ENCODE measurements around the gene C1orf115. TPM values are rescaled to one million over a fixed set of nuclear protein-coding genes. Genes with fewer than 3 reads are reported as not detected.

C1orf115 gene
- polyA plus RNA-seq, 1 of the 3 experiments (the other 2 are of a cell fraction): 4.2 TPM

DNA sequence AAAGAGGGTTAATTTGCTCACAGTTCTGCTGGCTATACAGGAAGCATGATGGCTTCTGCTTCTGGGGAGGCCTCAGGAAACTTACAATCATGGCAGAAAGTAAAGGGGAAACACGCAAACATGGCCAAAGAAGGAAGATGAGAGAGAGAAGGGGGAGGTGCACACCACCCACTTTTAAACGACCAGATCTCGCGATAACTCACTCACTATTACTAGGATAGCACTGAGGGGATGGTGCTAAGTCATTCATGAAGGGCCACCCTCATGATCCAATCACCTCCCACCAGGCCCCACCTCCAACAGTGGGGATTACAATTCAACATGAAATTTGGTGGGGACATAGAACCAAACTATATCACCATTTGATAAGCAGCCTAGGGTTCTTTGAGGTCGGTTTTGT lies 2.4 kb upstream of the C1orf115 start (continued):
- TF ChIP-seq, protein P1, sequence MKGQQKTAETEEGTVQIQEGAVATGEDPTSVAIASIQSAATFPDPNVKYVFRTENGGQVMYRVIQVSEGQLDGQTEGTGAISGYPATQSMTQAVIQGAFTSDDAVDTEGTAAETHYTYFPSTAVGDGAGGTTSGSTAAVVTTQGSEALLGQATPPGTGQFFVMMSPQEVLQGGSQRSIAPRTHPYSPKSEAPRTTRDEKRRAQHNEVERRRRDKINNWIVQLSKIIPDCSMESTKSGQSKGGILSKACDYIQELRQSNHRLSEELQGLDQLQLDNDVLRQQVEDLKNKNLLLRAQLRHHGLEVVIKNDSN (IDR thresholded peaks at IDR 0.05; ENCODE audit: borderline replicate concordance, low read depth): no peak
- TF ChIP-seq RFX5 (IDR thresholded peaks at IDR 0.05; ENCODE audit: low read length) (no peak), ELF1 (IDR thresholded peaks at IDR 0.05) (no peak), JUND (IDR thresholded peaks at IDR 0.05) (no peak), NFIC (IDR thresholded peaks at IDR 0.05; ENCODE audit: borderline replicate concordance) (no peak)

DNA sequence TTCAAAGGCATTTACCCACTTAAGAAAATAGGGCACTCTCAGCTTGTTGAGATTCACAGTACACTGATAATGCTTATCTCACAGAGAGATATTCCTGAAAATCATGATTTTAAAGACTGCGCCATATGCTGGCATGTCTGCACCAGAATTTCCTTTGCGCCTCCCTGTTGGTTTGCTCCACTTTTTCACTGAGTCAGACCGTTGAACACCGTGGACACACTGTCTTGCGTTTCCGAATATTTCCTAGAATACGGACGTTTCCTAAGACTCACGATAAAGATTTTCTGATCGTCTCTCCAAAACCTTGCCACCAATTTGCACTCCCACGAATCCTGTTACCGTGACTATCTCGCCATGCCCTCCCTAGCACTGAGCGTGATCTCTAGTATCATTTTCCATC lies 497 bp upstream of the C1orf115 start:
- ChIA-PET CTCF (interaction anchor here (0.5 to 3.8 kb wide), 12 partner anchors 9 to 500 kb away, joined by 3 to 16 read pairs (median 4); partner anchors contain the start of gene MTARC1), POLR2A (no interaction called here)
- Histone ChIP-seq H3K27ac (ENCODE audit: low read depth in 2 of 2, low read length in 1 of 2) (no peak overlapping the region), H3K27me3 (ENCODE audit: insufficient read depth) (no peaks in the 10 kb centered on the region), H3K4me1 (ENCODE audit: control insufficient read depth in 1 of 2, insufficient read depth in 2 of 2, low read depth in 1 of 2, low read length in 1 of 2) (peaks cover 0 to 8% of the 10 kb centered on the region in 2 experiments; a peak in 1 of 4 replicates), H3K9me2 (no peaks in the 10 kb centered on the region), H3K36me3 (replicated peaks in 1 of 2; ENCODE audit: control insufficient read depth in 1 of 2, insufficient read depth in 2 of 2, low read length in 1 of 2) (no peaks in the 10 kb centered on the region), H3K9ac (no peak overlapping the region), H3K4me3 (ENCODE audit: low read depth in 2 of 2, low read length in 1 of 2) (peak overlapping the region; percentile 72 to 80), H3F3A (replicated peaks; ENCODE audit: insufficient read depth) (no peaks in the 10 kb centered on the region), H3K4me2 (peak overlapping the region; percentile 78), H4K20me1 (ENCODE audit: insufficient read depth) (no peaks in the 10 kb centered on the region), H3K79me2 (ENCODE audit: insufficient read depth) (no peaks in the 10 kb centered on the region), H2AFZ (ENCODE audit: low read depth) (peak overlapping the region; percentile 69; the same call in 1 of the 2 replicates), H3K9me3 (no peaks in the 10 kb centered on the region)
- WGBS (ENCODE audit: low lambda C conversion rate): 52% methylated on average over 14 of the region's 14 CpGs
- TF ChIP-seq EZH2phosphoT487 (IDR thresholded peaks at IDR 0.05; ENCODE audit: borderline replicate concordance, low read depth): no peak
- no peak for TF ChIP-seq RFX5 (IDR thresholded peaks at IDR 0.05; ENCODE audit: low read length)
- TF ChIP-seq, protein P2, sequence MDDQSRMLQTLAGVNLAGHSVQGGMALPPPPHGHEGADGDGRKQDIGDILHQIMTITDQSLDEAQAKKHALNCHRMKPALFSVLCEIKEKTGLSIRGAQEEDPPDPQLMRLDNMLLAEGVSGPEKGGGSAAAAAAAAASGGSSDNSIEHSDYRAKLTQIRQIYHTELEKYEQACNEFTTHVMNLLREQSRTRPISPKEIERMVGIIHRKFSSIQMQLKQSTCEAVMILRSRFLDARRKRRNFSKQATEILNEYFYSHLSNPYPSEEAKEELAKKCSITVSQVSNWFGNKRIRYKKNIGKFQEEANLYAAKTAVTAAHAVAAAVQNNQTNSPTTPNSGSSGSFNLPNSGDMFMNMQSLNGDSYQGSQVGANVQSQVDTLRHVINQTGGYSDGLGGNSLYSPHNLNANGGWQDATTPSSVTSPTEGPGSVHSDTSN (IDR thresholded peaks at IDR 0.05): no peak
- no peak for TF ChIP-seq FOXJ3 (CRISPR knock-in tag; IDR thresholded peaks at IDR 0.05)
- no peak for TF ChIP-seq RCOR1 (IDR thresholded peaks at IDR 0.05; ENCODE audit: low read length)
- no peak for DNase-seq

DNA sequence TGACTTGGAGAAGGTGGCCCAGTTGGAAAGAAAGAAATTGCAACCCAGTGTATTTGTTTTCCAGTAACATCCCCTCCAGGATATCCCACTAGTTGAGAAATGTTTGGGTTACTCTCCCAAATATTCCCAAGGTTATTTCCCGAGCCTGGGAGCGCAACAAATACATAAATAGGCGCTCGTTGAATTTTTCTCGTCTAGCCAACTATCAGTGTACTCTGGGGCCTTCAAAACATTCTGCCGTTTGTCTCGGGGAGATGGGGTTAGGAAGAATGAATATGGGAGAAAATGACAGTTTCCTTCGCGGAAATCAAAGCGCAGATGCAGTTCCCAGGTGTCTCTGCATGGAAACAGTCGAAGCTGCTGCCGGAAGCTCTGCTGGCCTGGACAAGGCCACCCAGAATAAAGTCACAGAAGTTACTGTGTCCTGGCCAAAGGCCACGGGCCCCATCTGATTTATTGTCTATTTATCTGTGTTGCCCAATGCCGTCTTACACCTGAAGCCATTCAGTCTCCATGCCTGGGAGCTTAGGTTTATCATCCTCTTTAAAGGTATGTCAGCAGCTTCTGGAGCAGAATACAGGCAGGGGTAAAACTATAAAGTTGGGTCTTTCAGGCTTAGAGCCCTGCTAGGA lies 1.0 kb downstream of the C1orf115 start:
- H3K79me2 ChIP-seq (ENCODE audit: insufficient read depth): no peaks in the 10 kb centered on the region
- CTCF ChIA-PET: interaction anchor here (0.6 to 3.8 kb wide), 13 partner anchors 8 to 501 kb away, joined by 3 to 16 read pairs (median 4); partner anchors contain the start of gene MTARC1
- H3K9ac ChIP-seq: no peak overlapping the region
- peak overlapping the region; percentile 78 for H3K4me2 ChIP-seq
- H3K4me3 ChIP-seq (ENCODE audit: low read depth in 2 of 2, low read length in 1 of 2): peak overlapping the region; percentile 72 to 80
- 90% methylated on average over 14 of the region's 14 CpGs for WGBS (ENCODE audit: low lambda C conversion rate)
- no peak for DNase-seq
- peaks cover 0 to 8% of the 10 kb centered on the region in 2 experiments; a peak in 1 of 4 replicates for H3K4me1 ChIP-seq (ENCODE audit: control insufficient read depth in 1 of 2, insufficient read depth in 2 of 2, low read depth in 1 of 2, low read length in 1 of 2)
- H3K9me2 ChIP-seq: no peaks in the 10 kb centered on the region
- H3K27me3 ChIP-seq (ENCODE audit: insufficient read depth): no peaks in the 10 kb centered on the region
- no peaks in the 10 kb centered on the region for H3K9me3 ChIP-seq
- H3K27ac ChIP-seq (ENCODE audit: low read depth in 2 of 2, low read length in 1 of 2): no peak overlapping the region
- H3F3A ChIP-seq (replicated peaks; ENCODE audit: insufficient read depth): no peaks in the 10 kb centered on the region
- H2AFZ ChIP-seq (ENCODE audit: low read depth): no peak overlapping the region
- no peaks in the 10 kb centered on the region for H4K20me1 ChIP-seq (ENCODE audit: insufficient read depth)
- H3K36me3 ChIP-seq (replicated peaks in 1 of 2; ENCODE audit: control insufficient read depth in 1 of 2, insufficient read depth in 2 of 2, low read length in 1 of 2): no peaks in the 10 kb centered on the region
- POLR2A ChIA-PET: no interaction called here
- TF ChIP-seq FOSL2 (IDR thresholded peaks at IDR 0.05; ENCODE audit: borderline replicate concordance, low read depth) (no peak), TCF12 (IDR thresholded peaks at IDR 0.05) (no peak), MXI1 (IDR thresholded peaks at IDR 0.05; ENCODE audit: low read depth, low read length) (no peak), FOXM1 (IDR thresholded peaks at IDR 0.05; ENCODE audit: low read depth) (no peak), GABPA (IDR thresholded peaks at IDR 0.05; ENCODE audit: low read depth) (no peak), RAD21 (IDR thresholded peaks at IDR 0.05; ENCODE audit: low read length) (no peak), YY1 (IDR thresholded peaks at IDR 0.05; ENCODE audit: low read depth) (no peak), SIN3A (IDR thresholded peaks at IDR 0.05; ENCODE audit: borderline replicate concordance, low read depth, low read length) (no peak), RXRA (IDR thresholded peaks at IDR 0.05; ENCODE audit: borderline replicate concordance, low read depth) (no peak)
- TF ChIP-seq, protein P3, sequence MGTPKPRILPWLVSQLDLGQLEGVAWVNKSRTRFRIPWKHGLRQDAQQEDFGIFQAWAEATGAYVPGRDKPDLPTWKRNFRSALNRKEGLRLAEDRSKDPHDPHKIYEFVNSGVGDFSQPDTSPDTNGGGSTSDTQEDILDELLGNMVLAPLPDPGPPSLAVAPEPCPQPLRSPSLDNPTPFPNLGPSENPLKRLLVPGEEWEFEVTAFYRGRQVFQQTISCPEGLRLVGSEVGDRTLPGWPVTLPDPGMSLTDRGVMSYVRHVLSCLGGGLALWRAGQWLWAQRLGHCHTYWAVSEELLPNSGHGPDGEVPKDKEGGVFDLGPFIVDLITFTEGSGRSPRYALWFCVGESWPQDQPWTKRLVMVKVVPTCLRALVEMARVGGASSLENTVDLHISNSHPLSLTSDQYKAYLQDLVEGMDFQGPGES (IDR thresholded peaks at IDR 0.05; ENCODE audit: low read depth, low read length): no peak
- TF ChIP-seq, protein P4, sequence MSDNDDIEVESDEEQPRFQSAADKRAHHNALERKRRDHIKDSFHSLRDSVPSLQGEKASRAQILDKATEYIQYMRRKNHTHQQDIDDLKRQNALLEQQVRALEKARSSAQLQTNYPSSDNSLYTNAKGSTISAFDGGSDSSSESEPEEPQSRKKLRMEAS (IDR thresholded peaks at IDR 0.05; ENCODE audit: low read depth): no peak
- TF ChIP-seq, protein P5, sequence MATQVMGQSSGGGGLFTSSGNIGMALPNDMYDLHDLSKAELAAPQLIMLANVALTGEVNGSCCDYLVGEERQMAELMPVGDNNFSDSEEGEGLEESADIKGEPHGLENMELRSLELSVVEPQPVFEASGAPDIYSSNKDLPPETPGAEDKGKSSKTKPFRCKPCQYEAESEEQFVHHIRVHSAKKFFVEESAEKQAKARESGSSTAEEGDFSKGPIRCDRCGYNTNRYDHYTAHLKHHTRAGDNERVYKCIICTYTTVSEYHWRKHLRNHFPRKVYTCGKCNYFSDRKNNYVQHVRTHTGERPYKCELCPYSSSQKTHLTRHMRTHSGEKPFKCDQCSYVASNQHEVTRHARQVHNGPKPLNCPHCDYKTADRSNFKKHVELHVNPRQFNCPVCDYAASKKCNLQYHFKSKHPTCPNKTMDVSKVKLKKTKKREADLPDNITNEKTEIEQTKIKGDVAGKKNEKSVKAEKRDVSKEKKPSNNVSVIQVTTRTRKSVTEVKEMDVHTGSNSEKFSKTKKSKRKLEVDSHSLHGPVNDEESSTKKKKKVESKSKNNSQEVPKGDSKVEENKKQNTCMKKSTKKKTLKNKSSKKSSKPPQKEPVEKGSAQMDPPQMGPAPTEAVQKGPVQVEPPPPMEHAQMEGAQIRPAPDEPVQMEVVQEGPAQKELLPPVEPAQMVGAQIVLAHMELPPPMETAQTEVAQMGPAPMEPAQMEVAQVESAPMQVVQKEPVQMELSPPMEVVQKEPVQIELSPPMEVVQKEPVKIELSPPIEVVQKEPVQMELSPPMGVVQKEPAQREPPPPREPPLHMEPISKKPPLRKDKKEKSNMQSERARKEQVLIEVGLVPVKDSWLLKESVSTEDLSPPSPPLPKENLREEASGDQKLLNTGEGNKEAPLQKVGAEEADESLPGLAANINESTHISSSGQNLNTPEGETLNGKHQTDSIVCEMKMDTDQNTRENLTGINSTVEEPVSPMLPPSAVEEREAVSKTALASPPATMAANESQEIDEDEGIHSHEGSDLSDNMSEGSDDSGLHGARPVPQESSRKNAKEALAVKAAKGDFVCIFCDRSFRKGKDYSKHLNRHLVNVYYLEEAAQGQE (IDR thresholded peaks at IDR 0.05; ENCODE audit: low read depth, low read length): no peak
